HL-60 (cell line): ENCODE results near the gene PUDP.

Experiments used
- DNase-seq, 2 experiments: peaks; one replicate each; pipeline ENCODE4 v3.0.0-alpha.2; 2010 to 2020; ENCODE audit warnings: low read depth in 1 of 2, low spot score in 1 of 2
- H3K27ac ChIP-seq: fragments of 250-450 bp; sonication (Bioruptor Pico); replicated peaks from 2 replicates; pipeline ENCODE4 v1.5.1; 2020; ENCODE audit warnings: mild to moderate bottlenecking, moderate library complexity
- H3K27me3 ChIP-seq: fragments of 250-450 bp; sonication (Bioruptor Pico); 2 replicates; pipeline ENCODE4 v1.5.1; 2021; ENCODE audit warnings: mild to moderate bottlenecking, moderate library complexity; ENCODE audit not compliant: insufficient read depth, poor library complexity, severe bottlenecking
- H3K4me3 ChIP-seq: replicated peaks from 2 replicates; pipeline ENCODE4 v1.5.1; 2011; ENCODE audit warnings: mild to moderate bottlenecking, control low read depth, low read length; ENCODE audit not compliant: insufficient read depth
- CTCF ChIP-seq: IDR thresholded peaks from one replicate; pipeline ENCODE4 v1.5.1; 2011; ENCODE audit warnings: low read length, control low read depth, inconsistent platforms; ENCODE audit not compliant: insufficient read depth
- GABPA ChIP-seq: IDR thresholded peaks from 2 replicates; pipeline ENCODE4 v1.6.1; 2012; ENCODE audit warnings: low read depth
- POLR2AphosphoS5 ChIP-seq: IDR thresholded peaks from 2 replicates; pipeline ENCODE4 v1.6.1; 2012; ENCODE audit warnings: low read depth
- REST ChIP-seq: IDR thresholded peaks from 2 replicates; pipeline ENCODE4 v1.6.1; 2012; ENCODE audit warnings: low read depth; ENCODE audit not compliant: insufficient replicate concordance
- SPI1 ChIP-seq: IDR thresholded peaks from 2 replicates; pipeline ENCODE4 v1.6.1; 2012; ENCODE audit warnings: low read depth, mild to moderate bottlenecking, borderline replicate concordance

PUDP gene

DNA sequence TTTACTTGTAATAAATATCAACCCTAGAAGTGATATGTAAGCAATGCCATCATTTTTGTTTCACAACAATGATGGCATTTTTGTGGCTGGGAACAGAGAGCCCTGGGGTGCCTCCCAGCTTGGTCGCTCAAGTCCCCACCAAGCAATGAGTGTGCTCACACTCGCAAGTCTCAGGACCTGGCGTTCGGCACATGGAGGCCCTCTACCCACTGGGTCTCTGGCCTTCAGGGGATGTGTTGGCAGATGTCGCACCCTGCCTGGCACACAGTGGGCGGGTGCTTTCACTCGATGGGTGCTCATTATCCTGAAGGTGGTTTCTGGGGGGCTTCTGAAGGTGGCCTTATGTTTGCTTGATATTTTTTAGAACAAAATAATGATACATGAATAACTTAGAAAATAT is 75.1 kb downstream of the PUDP start:
- H3K4me3 ChIP-seq: no peak overlapping the region
- H3K27me3 ChIP-seq: no peaks in the 10 kb centered on the region
- DNase-seq: no peak
- H3K27ac ChIP-seq: no peak overlapping the region
- TF ChIP-seq GABPA: no peak
- TF ChIP-seq POLR2AphosphoS5: no peak
- TF ChIP-seq CTCF: no peak
- TF ChIP-seq SPI1: no peak
- TF ChIP-seq REST: no peak

DNA sequence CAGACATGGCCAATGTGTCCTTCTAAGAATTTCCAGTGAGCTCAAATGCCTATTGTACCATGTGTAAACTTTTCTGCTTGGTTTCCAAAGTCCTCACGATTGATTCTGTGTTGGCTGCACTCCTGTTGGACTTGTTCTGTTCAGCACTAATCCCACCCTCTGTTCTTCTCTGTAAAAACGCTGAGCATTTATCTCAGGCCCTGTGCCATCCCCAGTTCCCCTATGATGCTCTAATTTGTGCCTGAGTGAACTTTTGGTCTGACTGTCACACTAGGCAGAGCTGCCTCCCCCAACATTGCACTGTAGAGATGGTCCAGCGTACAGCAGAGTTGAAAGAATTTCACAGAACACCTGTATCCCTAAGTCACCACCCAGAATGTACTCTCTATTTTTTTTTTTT is 76.6 kb downstream of the PUDP start:
- Histone ChIP-seq H3K27me3 (no peaks in the 10 kb centered on the region), H3K27ac (no peak overlapping the region), H3K4me3 (no peak overlapping the region)
- no peak for DNase-seq
- TF ChIP-seq REST (no peak), CTCF (no peak), SPI1 (no peak), POLR2AphosphoS5 (no peak), GABPA (no peak)

DNA sequence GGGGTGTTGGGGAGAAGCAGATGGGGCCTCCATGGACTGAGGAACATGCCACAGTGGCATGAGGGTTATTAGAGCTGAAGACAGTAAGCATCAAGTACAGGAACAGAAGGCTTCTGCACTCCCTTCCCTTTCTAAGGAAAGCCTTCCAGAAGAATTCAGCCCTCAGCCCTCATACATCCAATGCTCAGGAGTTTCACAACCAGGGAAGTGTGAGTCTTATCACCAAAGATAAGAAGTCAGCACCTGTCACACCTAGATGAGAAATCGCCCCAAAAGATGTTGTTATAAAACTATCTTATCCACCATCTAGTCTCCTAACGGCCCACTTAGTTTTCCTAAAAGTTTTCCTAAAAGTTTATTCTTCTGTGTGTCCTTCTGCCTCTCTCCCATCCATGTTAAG is 78.4 kb downstream of the PUDP start:
- DNase-seq: no peak
- TF ChIP-seq CTCF (no peak), REST (no peak), GABPA (no peak), SPI1 (no peak), POLR2AphosphoS5 (no peak)
- Histone ChIP-seq H3K27me3 (no peaks in the 10 kb centered on the region), H3K4me3 (no peak overlapping the region), H3K27ac (no peak overlapping the region)
